Astrocyte of the cerebellum (primary cell): ENCODE measurements around the gene ESPN.

Experiments used
- DNase-seq: peaks from one replicate; pipeline ENCODE4 v3.0.0-alpha.2; 2011; ENCODE audit warnings: low read depth
- H3K4me3 ChIP-seq: 2 replicates; pipeline ENCODE4 v1.5.1; 2011; ENCODE audit warnings: mild to moderate bottlenecking, low read depth, low read length, moderate library complexity
- in situ Hi-C: cut with HindIII; loops from 2 replicates; pipeline ENCODE4 v1.10.0; 2017; ENCODE audit warnings: low sequenced_read_pairs
- TF ChIP-seq, protein P1 (sequence below): IDR thresholded peaks from 2 replicates; pipeline ENCODE4 v1.5.1; 2012; ENCODE audit warnings: low read length, low read depth, moderate library complexity, mild to moderate bottlenecking; ENCODE audit errors: missing control alignments

Gene ESPN

DNA sequence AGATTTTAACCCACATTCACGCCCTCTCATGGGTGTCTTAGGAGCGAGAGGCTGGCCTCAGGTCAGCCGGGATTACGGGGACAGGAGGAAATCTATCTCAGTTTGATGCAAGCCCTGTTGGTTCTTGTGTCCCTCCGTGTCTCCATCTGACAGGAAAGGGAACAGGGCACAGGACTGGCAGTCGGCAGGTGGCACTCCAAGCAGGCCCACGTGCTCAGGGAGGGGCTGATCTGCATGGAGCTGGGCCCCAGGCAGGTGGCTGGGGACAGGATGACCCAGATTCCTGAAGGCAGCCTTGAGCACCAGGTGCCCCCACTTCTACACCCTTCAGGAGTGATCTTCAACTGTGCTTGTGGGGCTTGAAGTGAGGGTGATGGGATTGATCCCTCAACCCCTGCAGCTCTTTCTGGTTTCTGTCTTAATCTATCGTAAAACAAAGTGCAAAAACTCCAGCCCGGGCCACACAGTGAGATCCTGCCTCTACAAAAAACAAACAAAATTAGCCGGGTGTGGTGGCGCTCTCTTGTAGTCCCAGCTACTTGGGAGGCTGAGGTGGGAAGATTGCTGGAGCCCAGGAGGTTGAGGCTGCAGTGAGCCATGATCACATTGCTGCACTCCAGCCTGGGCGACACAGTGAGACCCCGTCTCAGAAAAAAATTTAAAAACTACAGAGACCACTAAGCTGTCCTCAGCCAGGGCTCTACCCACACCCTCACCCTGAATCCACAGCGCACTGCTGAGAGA lies 58.6 kb downstream of the ESPN start:
- in situ Hi-C loops: no loop called here
- H3K4me3 ChIP-seq: no peak overlapping the region
- TF ChIP-seq, protein P1, sequence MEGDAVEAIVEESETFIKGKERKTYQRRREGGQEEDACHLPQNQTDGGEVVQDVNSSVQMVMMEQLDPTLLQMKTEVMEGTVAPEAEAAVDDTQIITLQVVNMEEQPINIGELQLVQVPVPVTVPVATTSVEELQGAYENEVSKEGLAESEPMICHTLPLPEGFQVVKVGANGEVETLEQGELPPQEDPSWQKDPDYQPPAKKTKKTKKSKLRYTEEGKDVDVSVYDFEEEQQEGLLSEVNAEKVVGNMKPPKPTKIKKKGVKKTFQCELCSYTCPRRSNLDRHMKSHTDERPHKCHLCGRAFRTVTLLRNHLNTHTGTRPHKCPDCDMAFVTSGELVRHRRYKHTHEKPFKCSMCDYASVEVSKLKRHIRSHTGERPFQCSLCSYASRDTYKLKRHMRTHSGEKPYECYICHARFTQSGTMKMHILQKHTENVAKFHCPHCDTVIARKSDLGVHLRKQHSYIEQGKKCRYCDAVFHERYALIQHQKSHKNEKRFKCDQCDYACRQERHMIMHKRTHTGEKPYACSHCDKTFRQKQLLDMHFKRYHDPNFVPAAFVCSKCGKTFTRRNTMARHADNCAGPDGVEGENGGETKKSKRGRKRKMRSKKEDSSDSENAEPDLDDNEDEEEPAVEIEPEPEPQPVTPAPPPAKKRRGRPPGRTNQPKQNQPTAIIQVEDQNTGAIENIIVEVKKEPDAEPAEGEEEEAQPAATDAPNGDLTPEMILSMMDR: no peak
- no peak for DNase-seq

DNA sequence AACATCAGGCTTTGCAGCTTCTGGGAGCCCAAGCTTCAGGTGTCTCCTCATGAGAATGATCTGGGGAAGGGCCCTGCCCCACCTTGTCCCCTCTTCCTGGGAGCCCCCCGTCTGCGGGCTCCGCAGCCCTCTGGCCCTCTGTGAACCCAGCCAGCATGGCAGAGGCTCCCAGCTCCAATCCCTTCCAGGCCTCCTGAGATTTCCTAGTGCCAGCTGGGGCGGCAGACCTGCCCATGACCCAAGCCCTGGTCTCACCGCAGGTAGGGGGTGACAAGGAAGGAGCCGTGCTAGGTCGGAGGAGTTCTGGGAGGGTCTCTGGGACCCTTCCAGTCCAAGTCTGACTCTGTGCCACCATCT lies 59.2 kb downstream of the ESPN start:
- DNase-seq: no peak
- TF ChIP-seq, protein P1: no peak
- H3K4me3 ChIP-seq: no peak overlapping the region
- in situ Hi-C loops: no loop called here

DNA sequence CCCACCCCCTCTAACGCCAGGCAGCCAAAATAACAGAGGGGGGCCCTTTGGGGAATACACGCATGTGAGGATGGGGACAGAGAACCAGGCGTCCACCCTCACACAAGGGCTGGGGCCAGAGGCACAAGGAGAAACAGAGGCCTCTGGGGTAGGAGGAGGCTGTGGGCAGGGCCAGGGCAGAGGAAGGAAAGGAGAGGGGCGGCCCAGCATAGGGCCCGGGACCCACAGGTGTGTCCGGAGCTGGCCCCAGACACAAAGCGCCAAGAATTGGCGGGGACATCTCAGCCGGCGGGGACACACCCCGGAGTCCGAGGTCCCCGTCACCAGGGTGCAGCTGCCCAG lies 60.2 kb downstream of the ESPN start:
- in situ Hi-C loops: no loop called here
- peak overlapping the region; percentile 48 for H3K4me3 ChIP-seq

DNA sequence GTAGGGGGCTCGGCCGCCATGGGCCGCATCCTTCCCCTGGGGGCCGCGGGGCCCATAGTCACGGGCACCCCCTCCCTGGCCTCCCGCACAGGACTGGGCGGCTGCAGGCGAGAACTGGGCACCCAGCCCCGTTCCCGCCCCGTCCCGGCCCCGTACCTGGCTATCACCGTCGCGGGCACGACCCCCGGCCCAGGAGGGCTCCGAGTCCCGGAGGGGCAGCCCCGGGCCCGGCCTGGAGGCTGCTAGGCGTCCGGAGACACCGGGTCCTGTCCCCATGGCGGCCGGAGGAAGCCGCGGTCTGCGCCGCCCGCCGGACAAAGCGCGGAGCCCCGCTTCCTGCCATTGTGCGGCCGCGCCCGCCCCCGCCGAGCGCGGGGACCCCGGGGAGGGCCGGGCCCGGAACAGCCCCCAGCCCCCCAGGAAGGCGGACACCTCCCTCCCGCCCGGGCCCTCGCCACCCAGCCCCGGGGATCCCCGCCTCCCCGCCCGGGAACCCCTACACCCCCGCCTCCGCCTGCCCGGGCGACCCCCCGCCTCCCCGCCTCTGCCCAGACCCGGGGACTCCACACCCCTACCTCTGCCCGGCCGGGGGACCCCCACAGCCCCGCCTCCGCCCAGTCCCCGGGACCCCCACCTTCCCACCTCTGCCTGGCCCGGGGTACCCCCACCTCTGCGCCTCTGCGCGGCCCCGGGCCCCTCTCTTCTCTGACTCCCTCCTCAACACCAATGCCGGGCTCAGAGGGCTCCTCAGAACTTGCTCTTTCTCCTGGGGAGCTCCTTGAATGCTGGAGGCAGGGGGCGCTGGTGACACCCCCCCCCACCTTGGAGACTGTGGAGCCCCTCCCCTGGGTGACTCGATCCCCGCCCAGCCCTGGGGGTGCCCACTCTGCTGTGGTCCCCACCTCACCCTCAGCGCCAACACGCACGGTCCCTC lies 60.9 kb downstream of the ESPN start:
- TF ChIP-seq, protein P1: peak; percentile 20
- H3K4me3 ChIP-seq: peak overlapping the region; percentile 48
- no peak for DNase-seq
- in situ Hi-C loops: no loop called here

More for the DNA sequence above, 60.2 kb downstream of the ESPN start:
- TF ChIP-seq, protein P1: no peak
- no peak for DNase-seq

DNA sequence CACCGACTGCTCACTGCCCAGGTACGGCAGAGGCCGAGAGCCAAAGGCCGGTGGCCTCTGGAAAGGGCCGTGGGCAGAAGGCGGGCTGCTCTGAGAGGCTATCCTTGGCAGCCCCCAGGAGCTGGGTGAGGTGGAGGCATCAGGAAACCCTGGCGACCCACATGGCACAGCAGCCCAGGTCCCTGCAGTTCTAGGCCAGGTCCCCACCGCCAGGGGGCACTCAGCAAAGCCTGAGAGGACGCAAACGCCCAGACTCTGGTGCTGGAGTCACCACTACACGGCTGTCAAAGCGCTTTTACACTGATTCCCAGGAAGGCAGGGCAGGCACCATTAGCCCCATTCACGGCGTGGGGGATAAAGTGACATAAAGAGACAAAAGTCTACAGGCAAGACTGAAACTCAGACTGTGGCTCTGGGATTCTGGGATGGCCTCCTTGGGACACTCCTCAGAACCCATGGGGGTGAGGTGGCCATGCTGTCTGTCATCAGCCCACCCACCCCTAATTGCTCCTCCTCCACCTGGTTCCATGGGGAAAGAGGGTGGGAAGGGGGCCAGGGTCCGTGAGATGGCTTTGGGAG lies 61.9 kb downstream of the ESPN start:
- TF ChIP-seq, protein P1: peak; percentile 93
- DNase-seq: peak; percentile 66
- H3K4me3 ChIP-seq: peak overlapping the region; percentile 48
- in situ Hi-C loops: no loop called here

DNA sequence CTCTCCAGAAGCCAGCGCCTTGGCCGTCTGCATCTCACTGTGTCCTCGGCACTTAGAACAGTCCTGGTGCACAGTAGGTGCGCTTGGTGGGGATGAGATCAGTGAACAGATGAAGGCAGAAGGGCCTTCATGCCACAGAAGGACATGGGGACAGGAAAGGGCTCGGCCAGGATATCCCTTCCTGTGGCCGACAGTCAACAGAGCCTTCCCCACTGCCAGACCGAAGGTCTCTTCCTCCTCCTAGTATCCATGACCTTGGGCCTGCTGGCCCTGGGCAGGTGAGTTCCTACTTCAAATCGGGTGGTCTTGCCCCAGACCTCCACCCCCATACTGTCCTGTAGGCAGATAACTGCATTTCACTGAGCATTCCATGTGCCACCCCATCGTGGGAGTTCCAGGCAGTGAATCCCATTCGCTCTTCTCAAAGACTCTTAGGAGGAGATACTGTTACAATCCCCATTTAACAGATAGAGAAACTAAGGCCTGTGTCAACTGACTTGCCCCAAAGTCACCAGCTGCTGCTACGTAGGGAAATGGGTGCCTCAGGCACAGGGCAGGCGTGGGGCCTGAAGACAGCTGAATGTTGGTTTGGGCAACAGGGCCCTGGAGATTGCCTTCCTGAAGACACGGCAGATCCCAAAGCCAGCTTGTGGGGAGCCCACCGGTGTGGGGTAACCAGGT lies 63.4 kb downstream of the ESPN start:
- TF ChIP-seq, protein P1: no peak
- in situ Hi-C loops: no loop called here
- H3K4me3 ChIP-seq: no peak overlapping the region
- no peak for DNase-seq
